Right lobe of liver (tissue), 4 donors: ENCODE measurements around the gene MYH9.

ENCODE experiments used
- POLR2A ChIP-seq: fragments of 450-650 bp; IDR thresholded peaks from one replicate; pipeline ENCODE4 v1.6.1; 2017; ENCODE audit warnings: antibody characterized with exemption, mild to moderate bottlenecking
- TF ChIP-seq, protein P1 (sequence below), 4 donors: fragments of 200-600 bp in 3 of 4; fragments of 450-650 bp in 1 of 4; IDR thresholded peaks; one replicate each; pipeline versions ENCODE4 v1.5.1 to v1.8.0; 2016 to 2022; ENCODE audit warnings: antibody characterized with exemption in 4 of 4, mild to moderate bottlenecking in 2 of 4
- donor health status: DM: no; HTN: no; CAD: no.
- donor health status: DM: no; HTN: no; CAD: no.
- donor health status: DM: no; HTN: yes; CAD: no.

DNA sequence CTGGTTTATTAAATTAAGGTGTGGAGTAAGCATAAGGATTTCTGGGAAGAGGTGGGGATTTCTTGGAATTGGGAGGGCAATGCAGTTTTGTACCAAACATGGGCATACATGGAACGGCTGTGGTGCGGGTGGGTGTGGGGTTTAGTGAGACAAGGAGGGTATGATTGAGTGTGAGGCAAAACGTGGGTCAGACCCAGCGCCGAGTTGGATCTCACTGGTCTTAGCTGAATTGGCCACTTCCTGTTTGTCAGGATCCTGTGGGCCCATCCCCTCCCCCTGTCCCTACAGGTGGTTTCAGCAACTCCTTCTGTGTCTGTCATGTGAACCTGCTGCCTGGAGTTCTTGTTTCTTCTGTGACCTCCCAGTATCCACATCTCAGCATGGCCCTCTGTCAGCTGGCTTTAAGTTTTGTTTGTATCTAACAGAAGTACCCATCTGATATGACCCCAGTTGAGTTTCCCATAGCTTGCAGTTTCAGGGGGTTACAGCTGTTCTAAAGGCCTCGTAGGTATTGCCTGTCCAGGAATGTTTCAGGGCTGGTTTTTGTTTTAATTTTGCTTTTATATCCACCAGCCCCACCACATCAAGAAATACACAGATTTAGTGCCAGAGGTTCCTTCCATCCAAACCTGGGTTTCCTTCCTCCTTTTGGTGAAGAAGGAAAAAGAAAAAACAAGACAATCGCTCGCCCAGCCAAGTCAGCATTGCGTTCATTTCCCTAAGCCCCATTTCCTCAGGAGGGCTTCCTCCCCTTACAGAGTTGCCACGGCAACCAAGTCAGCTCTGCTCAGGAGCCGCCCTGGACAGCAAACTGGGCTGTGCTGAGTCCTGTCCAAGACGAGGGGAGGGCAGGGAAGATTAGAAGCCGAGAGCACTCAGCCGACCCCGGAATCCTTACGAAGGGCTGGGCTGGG lies 128.8 kb downstream of the MYH9 start:
- TF ChIP-seq POLR2A, result no peak
- TF ChIP-seq, protein P1, sequence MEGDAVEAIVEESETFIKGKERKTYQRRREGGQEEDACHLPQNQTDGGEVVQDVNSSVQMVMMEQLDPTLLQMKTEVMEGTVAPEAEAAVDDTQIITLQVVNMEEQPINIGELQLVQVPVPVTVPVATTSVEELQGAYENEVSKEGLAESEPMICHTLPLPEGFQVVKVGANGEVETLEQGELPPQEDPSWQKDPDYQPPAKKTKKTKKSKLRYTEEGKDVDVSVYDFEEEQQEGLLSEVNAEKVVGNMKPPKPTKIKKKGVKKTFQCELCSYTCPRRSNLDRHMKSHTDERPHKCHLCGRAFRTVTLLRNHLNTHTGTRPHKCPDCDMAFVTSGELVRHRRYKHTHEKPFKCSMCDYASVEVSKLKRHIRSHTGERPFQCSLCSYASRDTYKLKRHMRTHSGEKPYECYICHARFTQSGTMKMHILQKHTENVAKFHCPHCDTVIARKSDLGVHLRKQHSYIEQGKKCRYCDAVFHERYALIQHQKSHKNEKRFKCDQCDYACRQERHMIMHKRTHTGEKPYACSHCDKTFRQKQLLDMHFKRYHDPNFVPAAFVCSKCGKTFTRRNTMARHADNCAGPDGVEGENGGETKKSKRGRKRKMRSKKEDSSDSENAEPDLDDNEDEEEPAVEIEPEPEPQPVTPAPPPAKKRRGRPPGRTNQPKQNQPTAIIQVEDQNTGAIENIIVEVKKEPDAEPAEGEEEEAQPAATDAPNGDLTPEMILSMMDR (IDR thresholded peaks at IDR 0.05), result no peak
